Neural crest cell (in vitro differentiated cells): Measurements from ENCODE around the gene NAPEPLD. TPM values are rescaled to one million over a fixed set of nuclear protein-coding genes. Genes with fewer than 3 reads are reported as not detected.
"Not testable (repeated sequence)": the region's sequence is repeated elsewhere in the genome, so short reads cannot be mapped to it uniquely, and the experiment has no call there.

Experiments used
- DNase-seq: peaks from one replicate; pipeline ENCODE4 v3.0.0; 2021; ENCODE audit warnings: low read depth, mixed read lengths, low spot score
- H3K27ac Mint-ChIP-seq: one replicate; pipeline ENCODE4 v1.8.0; 2021; ENCODE audit warnings: mild to moderate bottlenecking, mixed read lengths; ENCODE audit not compliant: unreplicated experiment
- H3K27me3 Mint-ChIP-seq: 2 replicates; pipeline ENCODE4 v1.8.0; 2021; ENCODE audit warnings: low read depth, mild to moderate bottlenecking, mixed read lengths
- H3K36me3 Mint-ChIP-seq: 2 replicates; pipeline ENCODE4 v1.8.0; 2021; ENCODE audit warnings: low read depth, mild to moderate bottlenecking, mixed read lengths
- H3K4me1 Mint-ChIP-seq: 2 replicates; pipeline ENCODE4 v1.8.0; 2021; ENCODE audit warnings: mixed read lengths
- H3K4me3 Mint-ChIP-seq: one replicate; pipeline ENCODE4 v1.8.0; 2021; ENCODE audit warnings: mild to moderate bottlenecking, mixed read lengths
- H3K9me3 Mint-ChIP-seq: 2 replicates; pipeline ENCODE4 v1.8.0; 2021; ENCODE audit warnings: mixed read lengths
- long read RNA-seq: library from polyadenylated mRNA; unstranded; transcript quantifications from one replicate; pipeline ENCODE4 v2.0.0, GENCODE V29; 2020
- total RNA-seq: library from RNA; stranded (reverse); gene quantifications from 2 replicates; pipeline ENCODE4 v1.2.1, GENCODE V29; 2021
- TF ChIP-seq, protein P1 (sequence below): fragments of 200-600 bp; sonication (generic); conservative IDR thresholded peaks from 2 replicates; pipeline ENCODE4 v1.5.0; 2021; ENCODE audit warnings: antibody characterized with exemption, mild to moderate bottlenecking

NAPEPLD gene
- total RNA-seq: 15.0 and 17.4 TPM in 2 replicates
- long read RNA-seq, transcript NAPEPLD-210 (2 exons, 2,169 nt): minor isoform, 6 of 28 reads
- long read RNA-seq, transcript NAPEPLD-209 (5 exons, 2,380 nt): major isoform, 12 of 28 reads
- long read RNA-seq, partial matches to known transcripts: 3 of 28 reads
- long read RNA-seq, other reads (novel, unspliced or antisense): 6 of 28 reads

DNA sequence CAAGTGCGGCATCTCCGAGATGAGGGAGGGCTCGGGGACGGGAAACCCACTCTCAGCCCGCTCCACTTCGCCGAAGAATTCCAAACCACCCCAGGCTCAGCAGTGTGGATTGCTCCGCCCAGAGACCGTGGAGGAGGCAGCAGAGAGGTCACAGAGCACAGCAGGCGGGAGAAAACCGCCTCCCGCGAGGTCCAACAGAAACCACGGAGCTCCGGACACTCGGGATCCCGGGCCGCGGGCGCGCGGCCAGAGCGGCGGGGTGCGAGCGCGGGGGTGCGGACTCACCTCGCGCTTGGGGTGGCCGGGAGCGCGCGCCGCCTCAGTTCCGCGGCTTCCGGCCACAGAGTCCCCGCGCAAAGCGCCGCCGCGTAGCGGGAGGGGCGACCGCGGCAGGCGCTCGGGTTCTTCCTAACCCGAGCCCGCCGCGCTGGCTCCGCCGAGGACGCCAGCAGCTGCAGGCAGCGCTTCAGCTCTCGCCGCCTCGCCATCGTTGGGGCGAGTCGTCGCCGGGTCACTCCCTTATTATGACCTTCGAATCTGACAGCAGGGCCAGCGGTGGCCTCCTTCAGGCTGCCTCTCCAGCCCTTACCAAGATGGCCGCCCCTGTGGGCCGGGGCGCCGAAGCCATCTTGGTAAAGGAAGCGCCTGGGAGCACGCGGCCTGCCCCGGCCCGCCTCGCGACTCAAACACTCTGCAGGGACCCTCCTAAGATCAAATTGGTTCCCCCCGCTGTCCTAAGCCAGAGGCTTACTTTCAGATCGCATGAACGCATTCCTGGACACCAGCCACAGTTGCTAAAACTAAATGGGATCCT lies at the start of gene NAPEPLD:
Gene NAPEPLD, minus strand, starts transcription at position 106 of the 814 bp plus-strand sequence. CDS start 20,323 bp downstream, outside the sequence.
- peaks cover 5% of the 10 kb centered on the region for H3K36me3 Mint-ChIP-seq
- H3K27ac Mint-ChIP-seq: peak within 1 kb of the TSS; percentile 98
- peak; percentile 73 for DNase-seq
- peak within 1 kb of the TSS; percentile 94 for H3K4me3 Mint-ChIP-seq
- TF ChIP-seq, protein P1, sequence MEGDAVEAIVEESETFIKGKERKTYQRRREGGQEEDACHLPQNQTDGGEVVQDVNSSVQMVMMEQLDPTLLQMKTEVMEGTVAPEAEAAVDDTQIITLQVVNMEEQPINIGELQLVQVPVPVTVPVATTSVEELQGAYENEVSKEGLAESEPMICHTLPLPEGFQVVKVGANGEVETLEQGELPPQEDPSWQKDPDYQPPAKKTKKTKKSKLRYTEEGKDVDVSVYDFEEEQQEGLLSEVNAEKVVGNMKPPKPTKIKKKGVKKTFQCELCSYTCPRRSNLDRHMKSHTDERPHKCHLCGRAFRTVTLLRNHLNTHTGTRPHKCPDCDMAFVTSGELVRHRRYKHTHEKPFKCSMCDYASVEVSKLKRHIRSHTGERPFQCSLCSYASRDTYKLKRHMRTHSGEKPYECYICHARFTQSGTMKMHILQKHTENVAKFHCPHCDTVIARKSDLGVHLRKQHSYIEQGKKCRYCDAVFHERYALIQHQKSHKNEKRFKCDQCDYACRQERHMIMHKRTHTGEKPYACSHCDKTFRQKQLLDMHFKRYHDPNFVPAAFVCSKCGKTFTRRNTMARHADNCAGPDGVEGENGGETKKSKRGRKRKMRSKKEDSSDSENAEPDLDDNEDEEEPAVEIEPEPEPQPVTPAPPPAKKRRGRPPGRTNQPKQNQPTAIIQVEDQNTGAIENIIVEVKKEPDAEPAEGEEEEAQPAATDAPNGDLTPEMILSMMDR: no peak
- no peaks in the 10 kb centered on the region for H3K27me3 Mint-ChIP-seq
- H3K9me3 Mint-ChIP-seq: peaks cover 7% of the 10 kb centered on the region
- H3K4me1 Mint-ChIP-seq: peaks cover 41% of the 10 kb centered on the region

DNA sequence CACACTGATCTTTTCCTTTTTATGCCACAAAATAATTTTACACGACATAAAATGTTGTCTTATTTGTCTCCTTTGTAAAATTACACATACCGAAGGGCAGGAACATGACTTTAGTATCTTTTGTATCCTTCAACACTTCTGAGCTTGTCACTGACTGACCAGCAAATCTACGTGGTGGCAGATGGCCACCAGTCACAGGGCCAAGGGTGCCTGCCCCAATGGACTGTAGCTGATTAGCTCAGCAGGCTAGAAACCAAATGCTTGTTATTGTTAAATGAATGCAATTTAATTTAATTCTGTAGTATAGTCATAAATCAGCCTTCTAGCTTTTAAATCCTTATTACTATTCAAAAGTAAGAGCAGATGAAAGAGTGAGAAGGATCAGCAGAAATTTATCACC lies 49.2 kb upstream of the NAPEPLD start:
- not testable (repeated sequence) for DNase-seq, H3K4me1 Mint-ChIP-seq, H3K4me3 Mint-ChIP-seq, H3K9me3 Mint-ChIP-seq, H3K36me3 Mint-ChIP-seq, H3K27ac Mint-ChIP-seq, H3K27me3 Mint-ChIP-seq

- peaks cover 27% of the 10 kb centered on the region for H3K27me3 Mint-ChIP-seq
- H3K4me1 Mint-ChIP-seq: not testable (repeated sequence)
Observed at GRCh38 chr7:103195364-103195763, 46.5 kb upstream of the NAPEPLD start.

GRCh38 chr7:103172415-103173146 lies 23.7 kb upstream of the NAPEPLD start:
- H3K27ac Mint-ChIP-seq, DNase-seq, H3K36me3 Mint-ChIP-seq, H3K27me3 Mint-ChIP-seq, H3K9me3 Mint-ChIP-seq, H3K4me1 Mint-ChIP-seq, H3K4me3 Mint-ChIP-seq: not testable (repeated sequence)

More at GRCh38 chr7:103195364-103195763, 46.5 kb upstream of the NAPEPLD start:
- not testable (repeated sequence) for DNase-seq, H3K4me3 Mint-ChIP-seq, H3K27ac Mint-ChIP-seq, H3K9me3 Mint-ChIP-seq, H3K36me3 Mint-ChIP-seq

GRCh38 chr7:103171695-103172414 lies 23.0 kb upstream of the NAPEPLD start:
- not testable (repeated sequence) for H3K36me3 Mint-ChIP-seq, H3K9me3 Mint-ChIP-seq, H3K27me3 Mint-ChIP-seq, DNase-seq, H3K27ac Mint-ChIP-seq, H3K4me1 Mint-ChIP-seq, H3K4me3 Mint-ChIP-seq

DNA sequence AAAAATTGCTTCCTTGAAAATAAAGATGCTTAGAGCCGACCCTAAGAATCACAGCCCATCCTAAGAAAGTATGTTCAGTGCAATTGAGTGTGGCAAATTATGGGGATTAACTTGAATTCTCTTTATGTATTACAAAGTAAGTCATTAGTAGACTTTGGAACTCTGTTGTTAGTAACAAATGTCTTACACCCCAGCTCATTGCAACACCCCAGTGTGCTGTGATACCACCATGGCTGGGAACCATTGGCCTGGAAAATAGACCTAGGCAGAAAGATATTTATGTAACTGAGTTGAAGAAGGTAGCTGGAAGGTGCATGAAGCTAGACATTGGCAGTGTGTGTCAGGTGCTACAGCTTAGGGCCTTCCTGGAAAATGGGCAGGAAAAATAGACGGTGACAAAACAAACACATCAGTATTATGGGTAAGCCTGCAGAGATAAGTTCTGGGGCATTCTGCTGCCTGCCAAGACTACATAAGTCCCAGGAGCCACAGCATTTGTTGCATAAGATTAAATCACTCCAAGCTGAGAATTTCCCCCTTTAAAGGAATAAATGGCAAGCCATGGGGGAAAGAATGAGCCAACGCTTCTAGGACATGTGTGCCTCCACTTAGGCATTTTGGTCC lies 18.1 kb upstream of the NAPEPLD start:
- H3K9me3 Mint-ChIP-seq, H3K4me3 Mint-ChIP-seq, H3K27me3 Mint-ChIP-seq, H3K27ac Mint-ChIP-seq, H3K36me3 Mint-ChIP-seq, DNase-seq, H3K4me1 Mint-ChIP-seq: not testable (repeated sequence)

DNA sequence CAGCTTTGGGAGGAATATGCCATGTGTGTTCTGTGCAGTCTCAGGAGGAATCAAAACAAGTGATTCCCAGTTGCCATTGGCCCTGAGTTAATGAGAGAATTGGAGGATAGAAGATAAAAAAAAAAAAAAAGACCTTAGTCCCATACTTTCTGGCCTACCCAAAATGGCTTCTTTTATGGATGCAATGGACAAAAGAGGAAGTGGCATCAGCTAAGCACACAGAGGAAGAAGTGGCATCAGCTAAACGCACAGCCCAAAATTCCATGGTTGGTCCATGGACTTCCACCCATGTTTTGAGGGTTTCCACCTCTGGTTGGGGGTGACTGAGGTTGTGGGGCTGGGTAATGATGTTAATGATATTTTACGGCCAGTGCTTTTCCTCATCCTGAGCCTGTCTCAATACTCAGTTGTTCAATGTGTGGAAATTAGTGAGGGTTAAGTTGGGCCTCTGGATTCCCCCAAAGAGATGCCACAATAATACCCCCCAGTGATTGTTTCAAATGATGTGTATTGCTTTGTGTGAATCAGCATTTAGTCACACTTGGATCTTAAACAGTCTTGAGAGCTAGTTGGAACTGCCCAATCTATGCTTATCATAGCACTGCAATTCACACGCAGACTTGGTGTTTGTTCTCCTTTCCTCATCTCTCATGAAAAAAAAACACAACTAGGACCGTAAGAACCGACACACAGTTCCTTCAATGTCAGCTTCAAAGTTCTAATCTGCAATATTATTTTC lies 14.4 kb upstream of the NAPEPLD start:
- not testable (repeated sequence) for H3K4me1 Mint-ChIP-seq, H3K4me3 Mint-ChIP-seq, H3K9me3 Mint-ChIP-seq, H3K27ac Mint-ChIP-seq, H3K27me3 Mint-ChIP-seq, DNase-seq, H3K36me3 Mint-ChIP-seq

- H3K9me3 Mint-ChIP-seq, H3K4me3 Mint-ChIP-seq, H3K27ac Mint-ChIP-seq, H3K36me3 Mint-ChIP-seq, H3K27me3 Mint-ChIP-seq, DNase-seq, H3K4me1 Mint-ChIP-seq: not testable (repeated sequence)
Observed at GRCh38 chr7:103162641-103163040, 13.7 kb upstream of the NAPEPLD start.

- H3K27ac Mint-ChIP-seq, H3K4me1 Mint-ChIP-seq, H3K4me3 Mint-ChIP-seq, H3K27me3 Mint-ChIP-seq, H3K36me3 Mint-ChIP-seq, H3K9me3 Mint-ChIP-seq, DNase-seq: not testable (repeated sequence)
Observed at GRCh38 chr7:103161998-103162616, 13.2 kb upstream of the NAPEPLD start.

DNA sequence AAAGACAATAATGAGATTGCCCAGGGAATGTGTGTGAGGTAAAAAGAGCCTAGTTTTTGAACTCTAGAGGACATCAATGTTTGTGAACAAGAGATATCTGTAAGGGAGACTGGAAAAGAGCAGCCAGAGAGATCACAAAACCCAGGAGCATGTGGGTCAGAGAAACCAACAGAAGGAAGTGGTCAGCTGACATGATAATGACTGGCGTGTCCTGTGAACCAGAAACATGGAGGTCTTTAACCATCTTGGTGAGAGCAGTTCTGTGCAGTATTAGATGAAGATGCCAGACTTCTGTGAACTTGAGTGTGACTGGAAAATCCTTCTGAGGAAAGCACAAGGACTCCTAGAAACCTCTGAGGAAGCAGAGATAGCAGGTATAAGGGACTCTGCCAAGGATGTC lies 10.2 kb upstream of the NAPEPLD start:
- not testable (repeated sequence) for H3K27ac Mint-ChIP-seq, H3K4me3 Mint-ChIP-seq, DNase-seq, H3K36me3 Mint-ChIP-seq, H3K9me3 Mint-ChIP-seq, H3K27me3 Mint-ChIP-seq, H3K4me1 Mint-ChIP-seq
